RWPE1 (cell line): ENCODE measurements around the gene MMP27.

ENCODE experiments used
- CTCF ChIA-PET: fragments of 350-600 bp; sonication (Branson Sonifier 250); formaldehyde crosslinking; extraction: SDS; loops from one replicate; lab custom pipeline; 2021; lab: Yijun Ruan, JAX
- POLR2A ChIA-PET: fragments of 400-600 bp; formaldehyde crosslinking; extraction: SDS; loops from one replicate; lab custom pipeline; 2020; ENCODE audit warnings: antibody characterized with exemption; ENCODE audit not compliant: low non-redundant PET; lab: Yijun Ruan, JAX
- DNase-seq: peaks from one replicate; pipeline ENCODE4 v3.0.0; 2012; ENCODE audit warnings: low spot score
- H3K27ac ChIP-seq: fragments of 450-650 bp; 2 replicates; pipeline ENCODE4 v1.5.1; 2017
- CTCF ChIP-seq: fragments of 450-650 bp; conservative IDR thresholded peaks from 2 replicates; pipeline ENCODE4 v1.5.1; 2017; ENCODE audit warnings: low read depth, mild to moderate bottlenecking

MMP27 gene

GRCh38 chr11:102662607-102663006 is 43.0 kb downstream of the MMP27 start:
- H3K27ac ChIP-seq = no peak overlapping the region
- ChIA-PET CTCF (no interaction called here), POLR2A (no interaction called here)
- no peak for DNase-seq
- no peak for TF ChIP-seq CTCF

- no peak for TF ChIP-seq CTCF
- POLR2A ChIA-PET = no interaction called here
- no peak overlapping the region for H3K27ac ChIP-seq
- DNase-seq = no peak
- CTCF ChIA-PET = interaction anchor here (0.7 kb wide), 1 partner anchor 183 kb away, joined by 9 read pairs; no protein-coding TSS in a partner anchor
These were observed 44.5 kb downstream of the MMP27 start for GRCh38 chr11:102661040-102661439.

- H3K27ac ChIP-seq = no peak overlapping the region
- DNase-seq = no peak
- CTCF ChIA-PET = no interaction called here
- TF ChIP-seq CTCF = no peak
- POLR2A ChIA-PET = no interaction called here
These were observed 49.0 kb downstream of the MMP27 start for GRCh38 chr11:102656528-102656927.

- no peak overlapping the region for H3K27ac ChIP-seq
- no peak for DNase-seq
- POLR2A ChIA-PET = no interaction called here
- no peak for TF ChIP-seq CTCF
- CTCF ChIA-PET = interaction anchor here (1.5 kb wide), 1 partner anchor 11 kb away, joined by 4 read pairs; no protein-coding TSS in a partner anchor
These were observed 50.0 kb downstream of the MMP27 start for GRCh38 chr11:102655547-102655946.

- CTCF ChIA-PET = interaction anchor here (0.6 to 1.5 kb wide), 2 partner anchors 12 to 138 kb away, joined by 3 to 4 read pairs; no protein-coding TSS in a partner anchor
- DNase-seq = no peak
- no peak overlapping the region for H3K27ac ChIP-seq
- no peak for TF ChIP-seq CTCF
- POLR2A ChIA-PET = no interaction called here
These were observed 50.8 kb downstream of the MMP27 start for GRCh38 chr11:102654761-102655160.

- CTCF ChIA-PET = interaction anchor here (0.7 kb wide), 1 partner anchor 16 kb away, joined by 3 read pairs; no protein-coding TSS in a partner anchor
- DNase-seq = peak; percentile 30
- TF ChIP-seq CTCF = no peak
- POLR2A ChIA-PET = no interaction called here
- H3K27ac ChIP-seq = no peak overlapping the region
These were observed 51.8 kb downstream of the MMP27 start for GRCh38 chr11:102653744-102654291.
